Mononuclear cell (primary cell): ENCODE measurements around the gene MAD1L1. TPM values are rescaled to one million over a fixed set of nuclear protein-coding genes. Genes with fewer than 3 reads are reported as not detected.
"Not testable (repeated sequence)": the region's sequence is repeated elsewhere in the genome, so short reads cannot be mapped to it uniquely, and the experiment has no call there.

ENCODE experiments used
- H3K27me3 ChIP-seq: 2 replicates; pipeline ENCODE4 v1.6.0; 2011; ENCODE audit warnings: low read length, control low read depth; ENCODE audit not compliant: insufficient read depth
- H3K4me1 ChIP-seq: 2 replicates; pipeline ENCODE4 v1.5.1; 2011; ENCODE audit warnings: mild to moderate bottlenecking, low read length, control low read depth; ENCODE audit not compliant: insufficient read depth
- H3K4me3 ChIP-seq: 2 replicates; pipeline ENCODE4 v1.5.1; 2011; ENCODE audit warnings: mild to moderate bottlenecking, low read length, moderate library complexity
- H3K9me3 ChIP-seq: 2 replicates; pipeline ENCODE4 v1.5.1; 2011; ENCODE audit warnings: low read depth, mild to moderate bottlenecking, control low read depth, low read length
- total RNA-seq: library from RNA; depleted of rRNA; stranded (reverse); fragments of >200 nt; gene quantifications from one replicate; pipeline ENCODE4 v1.2.3, GENCODE V29; 2012

MAD1L1 gene
- total RNA-seq, 1 donor: 74.2 TPM

- H3K4me1 ChIP-seq: peaks cover 10% of the 10 kb centered on the region
- not testable (repeated sequence) for H3K27me3 ChIP-seq, H3K9me3 ChIP-seq, H3K4me3 ChIP-seq
Measured at GRCh38 chr7:1824151-1824881, 408.4 kb downstream of the MAD1L1 start.

GRCh38 chr7:1823376-1824150, 409.2 kb downstream of the MAD1L1 start:
- H3K4me3 ChIP-seq: no peak overlapping the region
- H3K9me3 ChIP-seq: no peaks in the 10 kb centered on the region
- peaks cover 18% of the 10 kb centered on the region for H3K4me1 ChIP-seq
- H3K27me3 ChIP-seq: no peaks in the 10 kb centered on the region

- Histone ChIP-seq H3K4me3 (no peak overlapping the region), H3K9me3 (no peaks in the 10 kb centered on the region), H3K4me1 (peaks cover 25% of the 10 kb centered on the region), H3K27me3 (no peaks in the 10 kb centered on the region)
Measured at GRCh38 chr7:1819259-1819841, 413.4 kb downstream of the MAD1L1 start.

- H3K9me3 ChIP-seq: no peaks in the 10 kb centered on the region
- peaks cover 25% of the 10 kb centered on the region for H3K4me1 ChIP-seq
- no peaks in the 10 kb centered on the region for H3K27me3 ChIP-seq
- H3K4me3 ChIP-seq: no peak overlapping the region
Measured at GRCh38 chr7:1818575-1819258, 414.0 kb downstream of the MAD1L1 start.

- H3K27me3 ChIP-seq: no peaks in the 10 kb centered on the region
- H3K4me3 ChIP-seq: no peak overlapping the region
- H3K9me3 ChIP-seq: no peaks in the 10 kb centered on the region
- peaks cover 25% of the 10 kb centered on the region for H3K4me1 ChIP-seq
Measured at GRCh38 chr7:1817061-1817712, 415.6 kb downstream of the MAD1L1 start.

- peaks cover 25% of the 10 kb centered on the region for H3K4me1 ChIP-seq
- H3K27me3 ChIP-seq, H3K4me3 ChIP-seq, H3K9me3 ChIP-seq: not testable (repeated sequence)
Measured at GRCh38 chr7:1816451-1816850, 416.3 kb downstream of the MAD1L1 start.

- peaks cover 25% of the 10 kb centered on the region for H3K4me1 ChIP-seq
- H3K4me3 ChIP-seq, H3K9me3 ChIP-seq, H3K27me3 ChIP-seq: not testable (repeated sequence)
Measured at GRCh38 chr7:1815551-1816281, 417.0 kb downstream of the MAD1L1 start.

- Histone ChIP-seq H3K27me3 (no peaks in the 10 kb centered on the region), H3K4me1 (peaks cover 22% of the 10 kb centered on the region), H3K4me3 (no peak overlapping the region), H3K9me3 (no peaks in the 10 kb centered on the region)
Measured at GRCh38 chr7:1815051-1815481, 417.7 kb downstream of the MAD1L1 start.

GRCh38 chr7:1814089-1814811, 418.5 kb downstream of the MAD1L1 start:
- Histone ChIP-seq H3K4me3 (no peak overlapping the region), H3K4me1 (peaks cover 14% of the 10 kb centered on the region), H3K9me3 (no peaks in the 10 kb centered on the region), H3K27me3 (no peaks in the 10 kb centered on the region)

GRCh38 chr7:1813394-1814088, 419.2 kb downstream of the MAD1L1 start:
- no peaks in the 10 kb centered on the region for H3K27me3 ChIP-seq
- peaks cover 7% of the 10 kb centered on the region for H3K4me1 ChIP-seq
- no peak overlapping the region for H3K4me3 ChIP-seq
- H3K9me3 ChIP-seq: no peaks in the 10 kb centered on the region

- H3K9me3 ChIP-seq: no peaks in the 10 kb centered on the region
- no peak overlapping the region for H3K4me3 ChIP-seq
- no peaks in the 10 kb centered on the region for H3K4me1 ChIP-seq
- no peaks in the 10 kb centered on the region for H3K27me3 ChIP-seq
Measured at GRCh38 chr7:1812509-1813393, 420.0 kb downstream of the MAD1L1 start.

GRCh38 chr7:1811850-1812508, 420.8 kb downstream of the MAD1L1 start:
- H3K9me3 ChIP-seq: no peaks in the 10 kb centered on the region
- H3K4me3 ChIP-seq: no peak overlapping the region
- H3K27me3 ChIP-seq: no peaks in the 10 kb centered on the region
- no peaks in the 10 kb centered on the region for H3K4me1 ChIP-seq
